GM21786 (cell line): ENCODE data around the gene ZMAT5.

Source experiments
- ATAC-seq: cut with Tn5 transposase; IDR thresholded peaks from one replicate; pipeline ENCODE4 v1.9.1; 2021; ENCODE audit not compliant: unreplicated experiment

ZMAT5 gene

DNA sequence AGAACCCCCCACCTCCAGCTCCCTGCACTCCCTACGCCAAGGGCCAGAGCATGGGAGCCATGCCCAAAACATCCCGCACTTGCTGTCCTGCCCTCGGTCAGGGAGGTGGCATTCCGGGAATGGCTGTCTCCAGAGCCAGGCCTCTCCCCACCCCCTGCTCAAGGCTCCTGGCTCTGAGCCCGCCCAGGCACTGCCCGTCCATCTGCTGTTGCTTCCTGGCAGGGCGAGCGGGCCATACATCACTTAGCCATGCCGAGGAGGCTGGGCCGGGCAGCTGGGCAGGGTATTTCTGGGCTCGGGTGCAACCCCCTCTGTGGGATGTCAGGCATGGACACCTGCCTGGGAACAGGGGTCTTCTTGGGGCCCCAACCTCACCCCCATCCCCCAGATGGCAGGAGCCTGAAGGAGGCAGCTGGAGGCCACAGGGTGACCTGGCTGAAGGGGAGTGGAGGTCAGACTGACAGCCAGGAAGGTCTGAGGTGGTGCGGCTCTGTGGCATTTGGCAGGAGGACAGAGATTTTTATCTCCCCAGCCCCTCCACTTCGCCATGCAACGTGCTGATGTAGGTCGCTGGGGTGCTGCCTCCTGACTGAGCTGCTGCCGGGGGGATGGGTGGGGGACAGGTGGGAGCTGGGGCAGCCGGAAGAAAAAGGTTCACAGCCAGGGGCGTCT is 55.7 kb downstream of the ZMAT5 start:
- no peak for ATAC-seq

DNA sequence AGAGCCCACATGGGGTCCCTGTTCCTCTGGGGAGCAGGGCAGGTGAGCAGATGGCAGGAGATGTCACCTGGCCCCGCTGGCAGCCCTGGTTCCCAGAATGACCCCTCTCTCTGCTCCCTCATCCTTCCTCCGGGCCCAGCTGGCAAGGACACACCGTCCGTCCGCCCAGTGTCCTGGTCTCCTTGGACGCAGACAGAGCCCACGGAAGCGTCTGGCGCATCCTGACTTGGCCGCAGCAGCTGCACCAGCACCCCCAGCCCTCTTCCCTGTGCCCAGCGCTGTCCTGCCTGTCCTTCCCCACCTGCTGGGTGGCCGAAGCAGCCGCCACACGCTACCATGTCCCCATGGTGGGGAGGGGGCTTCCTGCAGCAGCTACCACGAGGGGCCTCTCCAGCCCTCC is 56.6 kb downstream of the ZMAT5 start:
- ATAC-seq, result no peak

DNA sequence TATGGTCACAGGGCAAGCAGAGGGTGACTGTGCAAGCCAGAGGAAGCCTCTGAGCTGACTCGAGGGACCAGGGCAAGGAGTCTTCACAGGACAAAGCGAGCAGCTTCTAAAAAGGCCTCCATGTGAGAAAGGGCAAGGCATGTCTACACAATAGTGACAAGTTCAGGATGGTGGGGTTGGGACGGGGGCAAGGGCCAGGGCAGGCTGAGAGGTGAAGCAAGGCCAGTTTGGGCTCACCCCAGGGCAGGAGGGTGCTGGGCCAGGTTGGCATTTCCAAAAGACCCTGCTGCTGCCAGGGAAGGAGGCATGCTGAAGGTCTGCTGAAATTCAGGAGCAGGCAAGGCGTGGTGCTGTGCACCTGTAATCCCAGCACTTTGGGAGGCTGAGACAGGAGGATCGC is 59.3 kb downstream of the ZMAT5 start:
- ATAC-seq, result no peak

GRCh38 chr22:29707010-29707409 is 59.8 kb downstream of the ZMAT5 start:
- ATAC-seq, result no peak

DNA sequence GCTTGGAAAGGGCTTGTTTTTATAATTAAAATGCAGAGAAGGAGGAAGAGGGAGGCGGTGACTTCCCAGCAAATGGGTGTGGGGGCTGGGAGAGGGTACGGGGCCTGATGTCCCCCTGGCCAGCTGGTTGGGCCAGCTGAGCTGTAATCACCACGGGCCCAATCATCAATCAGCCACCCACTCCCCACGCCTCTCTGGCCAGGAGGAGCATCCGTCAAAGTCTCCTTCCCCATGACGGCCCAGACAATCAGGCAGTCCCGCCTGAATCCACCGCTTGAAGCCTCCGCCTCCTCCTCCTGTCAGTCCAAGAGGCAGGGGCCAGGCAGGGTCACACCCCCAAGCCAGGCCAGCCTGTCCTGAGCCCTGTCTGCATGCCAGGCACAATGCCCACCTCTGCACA is 60.3 kb downstream of the ZMAT5 start:
- no peak for ATAC-seq

DNA sequence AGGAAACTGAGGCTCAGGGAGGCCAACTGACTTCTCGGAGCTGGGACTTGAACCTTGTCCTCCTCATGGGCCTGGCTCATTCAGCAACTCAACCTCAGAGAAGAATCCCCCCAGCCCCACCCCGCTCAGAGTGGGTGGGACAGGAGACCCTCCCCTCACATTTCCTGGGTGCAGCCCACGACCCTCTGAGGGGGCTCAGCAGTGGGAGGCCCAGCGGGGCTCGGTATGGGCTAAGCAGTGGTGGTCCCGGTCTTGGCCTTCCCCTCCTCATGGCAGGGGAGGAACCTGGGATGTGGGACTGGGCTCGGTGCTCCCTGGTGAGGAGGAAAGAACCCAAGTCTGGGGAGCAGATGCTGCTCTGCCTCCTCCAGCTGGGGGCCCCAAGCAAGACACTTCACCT is 61.2 kb downstream of the ZMAT5 start:
- no peak for ATAC-seq

DNA sequence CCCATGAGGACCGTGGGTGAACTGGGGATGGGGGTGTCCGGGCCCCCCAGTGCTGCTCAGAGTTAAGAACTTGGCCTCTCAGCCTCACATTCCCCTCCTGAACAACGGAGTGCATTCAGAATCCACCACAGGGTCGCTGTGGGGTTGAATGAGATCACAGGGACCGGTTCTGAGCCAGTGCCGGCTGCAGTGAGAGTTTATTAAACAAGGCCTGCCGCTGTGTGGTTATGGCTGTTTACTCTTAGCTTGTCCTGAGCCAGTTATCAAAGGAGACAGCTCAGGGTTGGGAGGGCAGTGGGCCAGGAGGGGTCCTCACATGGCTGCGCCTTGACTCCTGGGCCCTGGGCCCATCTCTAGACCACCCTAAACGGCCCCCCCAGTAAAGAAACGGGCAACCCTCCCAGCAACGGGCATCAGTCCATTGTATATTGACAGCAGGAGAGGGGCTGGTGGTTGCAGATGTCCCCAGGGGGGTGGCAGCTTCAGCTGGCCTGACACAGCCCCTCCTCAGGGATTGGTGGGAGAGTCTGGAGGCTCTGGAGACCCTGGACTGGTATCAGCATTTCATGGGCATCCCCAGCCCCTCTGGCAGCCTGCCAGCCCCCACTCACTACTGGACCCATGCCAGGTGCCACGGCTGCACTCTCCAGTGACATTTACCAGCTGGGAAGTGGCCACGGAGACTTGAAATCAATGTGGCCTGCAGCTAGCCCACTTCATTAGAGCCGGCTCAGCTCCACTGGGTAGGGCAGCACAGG is 62.1 kb downstream of the ZMAT5 start:
- ATAC-seq, result no peak

DNA sequence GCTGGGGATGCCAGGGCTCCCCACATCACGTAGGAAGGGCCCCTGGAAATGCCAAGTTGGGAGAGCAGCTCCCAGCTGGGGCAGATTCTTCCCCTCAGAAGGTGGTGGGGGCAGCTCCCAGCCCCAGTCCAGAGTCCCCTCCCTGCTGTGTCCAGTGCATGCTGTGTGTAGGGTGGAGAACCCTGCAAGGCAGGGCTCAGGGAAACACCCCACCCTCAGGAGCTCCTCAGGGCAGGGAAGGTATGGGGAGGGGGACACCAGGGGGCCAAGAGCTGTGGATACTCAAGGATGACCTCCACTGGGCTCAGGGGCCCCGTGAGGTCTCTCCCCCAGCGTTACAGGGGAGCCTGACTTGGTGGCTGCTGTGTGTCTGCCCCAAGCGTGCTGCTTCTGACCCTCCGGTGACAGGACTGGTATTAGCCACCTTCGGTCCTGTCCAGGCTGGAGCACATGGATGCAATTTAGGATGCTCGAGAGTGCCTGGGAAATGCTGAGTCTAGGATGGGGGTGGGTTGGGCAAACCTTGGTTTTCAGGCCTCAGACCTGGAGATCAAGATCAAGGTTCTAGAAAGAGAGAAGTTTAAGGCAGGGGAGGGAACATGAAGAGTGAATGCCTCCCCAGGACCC is 63.1 kb downstream of the ZMAT5 start:
- no peak for ATAC-seq

GRCh38 chr22:29702931-29703501 is 63.8 kb downstream of the ZMAT5 start:
- no peak for ATAC-seq

DNA sequence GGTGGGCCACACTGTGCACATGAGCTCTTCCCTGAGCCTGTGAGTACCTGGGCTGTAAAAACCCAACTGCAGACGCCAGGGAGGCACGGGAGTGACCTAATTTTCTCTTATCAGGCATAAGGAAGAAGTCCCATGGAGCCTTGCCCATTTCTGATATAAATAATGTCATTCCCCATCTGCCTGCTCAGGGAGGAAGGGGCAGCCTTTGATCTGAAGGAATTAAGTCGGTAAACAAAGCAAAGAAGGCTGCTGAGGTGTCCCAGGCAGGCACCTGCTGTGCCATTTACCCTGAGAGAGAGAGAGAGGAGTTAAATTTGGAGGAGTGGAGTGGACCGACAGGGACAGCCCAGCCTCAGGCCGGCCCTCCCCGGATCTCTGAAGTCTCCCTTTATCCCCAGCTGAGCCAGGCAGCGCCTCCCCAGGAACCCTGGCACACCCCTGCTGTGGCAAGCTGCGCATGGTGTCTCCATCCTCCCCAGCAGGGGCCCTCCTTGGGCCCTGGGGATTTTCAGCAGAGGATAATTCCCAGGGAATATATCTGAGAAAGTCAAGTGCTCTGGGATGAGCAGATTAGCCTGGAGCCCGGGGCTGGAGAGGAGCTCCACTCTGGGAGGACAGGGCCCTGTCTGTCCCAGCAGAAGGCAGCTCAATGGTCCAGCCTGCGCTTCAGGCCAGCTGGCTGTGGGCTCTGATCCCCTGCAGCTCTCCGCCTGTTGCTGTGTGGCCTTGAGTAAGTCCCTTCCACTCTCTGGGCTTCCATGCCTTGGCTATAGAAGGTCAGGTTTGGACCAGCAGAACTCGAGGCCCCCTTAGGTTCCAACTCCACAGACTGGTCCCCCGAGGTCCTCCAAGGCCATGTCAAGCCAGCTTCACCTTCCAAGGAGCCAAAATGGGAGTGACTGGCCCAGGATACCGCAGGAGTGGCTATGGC is 64.5 kb downstream of the ZMAT5 start:
- no peak for ATAC-seq

DNA sequence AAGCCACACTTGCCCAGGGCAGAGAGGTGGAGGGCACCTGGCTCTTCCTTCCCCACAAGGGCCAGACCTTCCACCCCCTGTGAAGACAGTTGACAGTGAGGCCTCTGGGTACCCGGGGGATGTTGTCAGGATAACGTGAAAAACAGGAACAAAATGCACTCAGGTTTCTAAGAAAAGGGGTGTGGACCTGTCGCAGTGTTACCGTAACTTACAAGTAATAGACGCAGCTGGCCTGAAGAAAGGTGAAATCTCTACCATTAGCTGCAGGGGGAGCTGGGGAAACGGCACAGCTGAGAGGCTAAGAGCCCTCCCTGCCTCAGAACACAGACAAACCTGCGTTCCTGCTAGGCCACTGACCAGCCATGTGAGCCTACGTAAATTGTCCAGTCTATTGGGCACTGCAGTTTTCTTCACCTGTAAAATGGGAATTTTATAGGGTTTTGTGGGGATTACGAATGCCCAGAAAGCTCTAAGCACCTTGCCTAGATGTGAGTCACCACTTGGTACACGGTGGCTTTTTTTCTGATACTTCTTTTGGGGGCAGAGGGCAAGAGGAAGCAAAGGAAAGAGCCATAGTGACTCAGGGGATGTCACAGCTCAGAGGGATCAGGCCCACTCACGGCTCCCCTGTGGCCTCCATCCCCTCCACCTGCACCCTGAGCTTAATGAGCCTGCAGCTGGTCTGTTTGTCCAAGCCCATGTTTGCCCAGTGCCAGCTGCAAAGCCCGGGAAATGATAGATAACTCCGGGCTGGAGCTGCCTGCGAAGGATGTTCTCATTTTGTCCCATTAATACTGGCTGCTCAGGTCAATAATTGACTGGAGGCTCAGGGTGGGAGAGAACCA is 65.4 kb downstream of the ZMAT5 start:
- ATAC-seq, result no peak

- no peak for ATAC-seq
Measured at GRCh38 chr22:29700900-29701154, 66.0 kb downstream of the ZMAT5 start.

GRCh38 chr22:29700206-29700899 is 66.5 kb downstream of the ZMAT5 start:
- ATAC-seq, result no peak

- ATAC-seq, result no peak
Measured at GRCh38 chr22:29697853-29698598, 68.8 kb downstream of the ZMAT5 start.

DNA sequence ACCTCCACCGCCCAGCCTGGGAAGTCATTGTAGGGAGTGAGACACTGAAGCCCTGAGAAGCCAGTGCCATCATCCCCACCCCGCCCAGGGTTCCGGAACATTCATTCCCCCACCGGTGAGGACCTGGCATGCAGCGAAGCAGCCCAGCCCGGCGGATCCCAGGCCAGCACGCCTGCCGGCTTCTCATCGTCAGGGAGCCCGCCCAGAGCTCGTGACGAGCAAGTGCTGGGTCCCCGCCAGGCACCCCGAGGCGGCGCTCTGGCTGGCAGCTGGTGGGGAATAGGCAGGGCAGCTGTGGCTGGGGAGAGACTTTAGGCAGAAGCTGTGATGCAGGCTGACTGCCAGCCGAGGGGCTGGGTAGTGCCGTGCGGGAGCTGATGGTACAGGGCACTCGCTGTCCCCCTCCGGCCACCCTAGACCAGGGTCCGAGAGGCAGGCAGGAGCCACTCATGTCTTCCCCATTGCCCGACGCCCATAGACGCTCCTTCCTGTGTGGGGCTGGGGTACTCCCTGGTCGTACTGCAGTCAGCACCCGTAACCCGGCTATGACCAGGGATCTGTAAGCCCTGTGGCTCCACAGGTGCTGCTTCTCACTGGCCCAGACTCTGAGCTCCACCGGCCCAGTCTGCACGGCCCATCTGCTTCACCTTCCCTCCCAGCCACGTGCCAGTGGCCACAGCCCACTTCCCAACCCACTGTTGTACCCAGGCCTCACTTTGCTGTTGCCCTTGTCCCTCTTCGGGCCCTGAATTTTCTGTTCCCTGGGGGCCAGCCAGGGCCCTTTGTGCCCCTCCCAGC is 71.5 kb downstream of the ZMAT5 start:
- ATAC-seq, result no peak

GRCh38 chr22:29693671-29694070 is 73.1 kb downstream of the ZMAT5 start:
- ATAC-seq, result no peak

DNA sequence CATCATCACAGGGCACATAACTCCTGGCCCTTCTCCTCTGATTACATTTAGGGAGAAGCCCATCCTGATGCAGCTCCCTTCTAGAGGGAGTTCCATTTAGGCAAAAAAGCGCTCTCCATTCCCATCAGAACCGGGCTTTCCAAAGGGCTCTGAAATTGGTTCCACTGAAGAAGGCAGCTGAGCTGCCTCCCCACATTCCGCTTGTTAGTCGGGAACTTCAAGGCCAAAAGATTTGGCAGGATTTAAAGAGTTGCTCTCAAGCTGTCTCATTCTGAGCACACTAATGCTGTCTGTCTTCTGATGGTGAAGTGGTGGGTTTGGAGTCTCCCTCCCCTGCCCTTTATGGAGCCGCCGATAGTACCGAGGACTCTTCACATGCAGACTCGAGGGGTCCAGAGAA is 73.6 kb downstream of the ZMAT5 start:
- no peak for ATAC-seq

GRCh38 chr22:29692327-29692640 is 74.5 kb downstream of the ZMAT5 start:
- ATAC-seq, result no peak
